HG03045 (cell line): ENCODE results near the gene NR3C1.

Experiments used
- ATAC-seq: cut with Tn5 transposase; IDR thresholded peaks from one replicate; pipeline ENCODE4 v1.9.1; 2021; ENCODE audit warnings: mild to moderate bottlenecking, moderate library complexity; ENCODE audit not compliant: unreplicated experiment

The NR3C1 gene

DNA sequence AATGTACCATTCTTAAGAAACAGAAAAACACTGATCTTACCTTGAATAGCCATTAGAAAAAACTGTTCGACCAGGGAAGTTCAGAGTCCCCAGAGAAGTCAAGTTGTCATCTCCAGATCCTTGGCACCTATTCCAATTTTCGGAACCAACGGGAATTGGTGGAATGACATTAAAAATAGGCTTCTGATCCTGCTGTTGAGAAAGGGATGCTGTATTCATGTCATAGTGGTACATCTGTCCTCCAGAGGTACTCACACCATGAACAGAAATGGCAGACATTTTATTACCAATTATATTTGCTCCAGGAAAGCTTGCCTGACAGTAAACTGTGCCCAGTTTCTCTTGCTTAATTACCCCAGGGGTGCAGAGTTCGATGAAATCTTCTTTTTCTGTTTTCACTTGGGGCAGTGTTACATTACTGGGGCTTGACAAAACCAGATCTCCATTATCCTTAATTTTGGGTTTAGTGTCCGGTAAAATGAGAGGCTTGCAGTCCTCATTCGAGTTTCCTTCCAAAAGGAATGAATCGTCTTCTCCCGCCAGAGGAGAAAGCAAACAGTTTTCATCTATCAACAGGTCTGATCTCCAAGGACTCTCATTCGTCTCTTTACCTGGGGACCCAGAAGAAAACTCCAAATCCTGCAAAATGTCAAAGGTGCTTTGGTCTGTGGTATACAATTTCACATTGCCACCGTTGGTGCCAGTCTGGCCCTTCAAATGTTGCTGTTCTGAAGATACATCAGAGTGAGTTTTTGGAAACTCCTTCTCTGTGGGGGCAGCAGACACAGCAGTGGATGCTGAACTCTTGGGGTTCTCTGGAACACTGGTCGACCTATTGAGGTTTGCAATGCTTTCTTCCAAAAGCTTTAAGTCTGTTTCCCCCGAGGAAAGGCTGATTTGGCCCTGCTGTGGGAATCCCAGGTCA is 3.6 kb downstream of the NR3C1 start:
- ATAC-seq = no peak

DNA sequence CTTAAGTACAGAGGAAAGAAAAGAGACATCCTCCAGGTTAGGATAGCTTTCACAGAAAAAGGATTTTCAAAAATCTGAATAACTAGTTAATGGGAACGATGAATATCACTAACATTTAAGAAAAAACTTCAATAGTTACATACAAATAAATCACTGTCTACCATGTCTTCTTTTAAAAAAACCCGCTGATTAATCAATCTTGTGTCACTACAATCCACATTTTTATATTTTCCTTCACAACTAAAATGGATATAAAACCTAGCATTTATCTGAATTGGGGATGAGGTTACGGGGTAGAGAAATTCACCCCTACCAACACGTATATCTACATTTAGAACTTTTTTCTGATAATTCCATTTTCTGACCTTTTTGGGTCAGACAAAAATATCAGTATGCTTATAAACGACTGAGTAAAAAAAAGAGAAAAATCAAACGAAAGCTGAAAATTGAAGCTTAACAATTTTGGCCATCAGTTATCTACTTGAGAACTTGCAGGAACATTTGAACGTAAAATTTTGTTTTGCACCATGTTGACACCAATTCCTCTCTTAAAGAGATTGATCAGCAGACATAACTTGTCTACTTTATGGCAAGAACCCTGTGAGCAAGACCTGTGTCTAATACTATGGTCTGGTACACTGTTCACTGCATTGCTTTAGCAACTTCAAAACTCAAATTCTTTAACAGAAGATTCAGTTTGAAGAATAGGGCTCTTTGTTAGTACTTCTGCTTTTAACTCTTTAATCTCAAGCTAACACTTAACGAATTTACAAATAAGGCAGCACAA is 4.8 kb downstream of the NR3C1 start:
- no peak for ATAC-seq

DNA sequence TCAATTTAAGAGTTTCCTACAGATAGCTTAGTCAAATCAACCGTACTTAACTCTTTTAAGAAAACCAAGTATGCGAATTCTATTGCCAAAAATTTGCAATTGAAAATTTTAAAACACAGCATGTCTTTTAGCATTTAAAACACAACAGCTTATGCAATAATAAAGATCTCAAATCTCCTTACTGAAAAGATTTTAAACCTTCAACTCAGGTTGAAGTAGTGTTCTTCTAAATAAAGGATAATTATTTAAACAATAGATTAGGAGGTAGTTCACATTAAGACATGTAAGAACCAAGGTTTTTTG is 5.5 kb downstream of the NR3C1 start:
- no peak for ATAC-seq

DNA sequence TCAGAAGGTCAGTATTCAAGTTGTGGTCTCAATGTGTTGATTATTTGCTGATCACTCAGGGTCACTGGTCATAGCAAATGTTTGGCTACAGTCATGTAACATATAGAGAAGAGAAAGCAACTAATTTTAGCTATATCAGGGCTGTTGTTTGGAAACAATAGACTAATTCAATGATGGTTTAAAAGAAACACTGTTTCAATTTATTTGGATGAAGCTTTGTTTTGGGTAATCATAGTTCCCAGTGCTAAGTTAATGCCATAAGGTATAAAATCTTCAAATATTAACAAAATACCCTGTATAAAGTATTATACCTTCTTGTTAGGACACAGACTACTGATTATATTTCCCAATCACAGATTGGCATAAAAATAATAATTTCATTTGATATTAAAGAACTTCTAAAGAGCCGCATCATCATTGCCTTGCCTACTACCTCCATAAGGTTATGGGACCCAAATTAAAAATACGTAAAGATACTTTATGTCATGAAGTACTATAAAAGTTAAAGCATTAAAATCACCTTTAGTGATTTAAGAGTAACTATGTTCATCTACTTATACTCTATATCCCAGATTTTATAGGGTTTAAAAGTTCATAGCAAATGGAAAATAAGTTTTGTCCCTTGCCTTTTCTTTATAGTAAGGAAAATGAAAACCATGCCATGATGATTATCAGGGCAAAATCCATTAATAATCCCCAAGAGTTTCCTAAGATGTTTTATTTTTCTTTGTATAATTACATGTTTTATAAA is 6.0 kb downstream of the NR3C1 start:
- ATAC-seq = no peak

DNA sequence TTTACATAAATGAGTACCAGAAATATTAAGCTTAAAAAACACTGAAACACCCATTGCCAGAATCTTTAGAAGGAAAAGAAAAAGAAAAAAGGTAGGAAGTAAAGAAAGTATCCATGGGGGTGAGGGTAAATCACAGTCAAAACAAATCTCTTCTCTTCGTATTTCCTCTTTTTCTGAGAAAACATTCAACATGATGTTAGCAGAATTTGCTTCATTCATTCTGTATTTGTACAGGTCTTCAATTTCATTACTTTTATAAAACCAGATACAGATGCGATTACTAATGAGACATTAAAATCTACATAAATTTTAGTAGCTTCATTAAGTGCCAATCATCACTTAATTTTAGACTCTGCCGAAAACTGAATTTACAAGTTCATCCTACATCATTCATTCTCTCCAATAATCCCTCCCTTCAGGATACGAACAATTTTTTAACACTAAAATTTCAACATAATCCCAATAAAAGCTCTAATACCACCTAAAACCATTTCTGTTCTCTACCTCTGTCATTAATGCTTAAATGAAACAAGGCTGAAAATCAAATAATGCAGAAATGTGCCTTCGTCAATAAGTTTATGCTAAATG is 7.0 kb downstream of the NR3C1 start:
- ATAC-seq = no peak

DNA sequence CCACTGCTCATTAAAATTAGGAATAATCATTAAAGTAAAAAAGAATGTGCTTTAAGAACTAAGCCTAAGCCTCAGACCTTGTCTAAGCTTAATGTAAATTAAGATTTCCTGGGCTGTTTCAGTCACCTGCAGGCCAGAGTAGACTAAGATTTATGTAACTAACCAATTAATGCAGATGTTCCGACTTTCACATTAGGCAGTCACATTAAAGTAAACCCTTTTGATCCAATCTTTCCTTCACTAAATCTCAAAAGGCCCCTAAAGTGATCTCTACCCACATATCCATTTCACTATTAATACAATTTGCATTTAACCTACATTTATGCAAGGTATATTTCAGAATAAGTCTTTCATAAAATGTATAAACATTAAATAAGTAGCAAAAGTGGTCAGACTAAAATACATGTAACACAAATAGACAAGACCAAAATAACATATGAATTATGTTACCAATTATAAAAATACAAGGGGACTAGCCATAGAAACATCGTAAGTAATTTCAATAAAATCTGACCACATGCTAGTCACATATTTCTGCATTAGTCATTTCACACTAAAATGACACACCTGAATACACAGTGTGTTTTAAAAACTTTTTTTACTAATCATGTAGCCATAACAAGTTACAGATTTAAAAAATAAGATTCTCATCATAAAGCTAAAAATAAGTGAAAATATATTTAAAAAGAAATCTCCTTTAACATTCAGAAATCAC is 7.7 kb downstream of the NR3C1 start:
- no peak for ATAC-seq

DNA sequence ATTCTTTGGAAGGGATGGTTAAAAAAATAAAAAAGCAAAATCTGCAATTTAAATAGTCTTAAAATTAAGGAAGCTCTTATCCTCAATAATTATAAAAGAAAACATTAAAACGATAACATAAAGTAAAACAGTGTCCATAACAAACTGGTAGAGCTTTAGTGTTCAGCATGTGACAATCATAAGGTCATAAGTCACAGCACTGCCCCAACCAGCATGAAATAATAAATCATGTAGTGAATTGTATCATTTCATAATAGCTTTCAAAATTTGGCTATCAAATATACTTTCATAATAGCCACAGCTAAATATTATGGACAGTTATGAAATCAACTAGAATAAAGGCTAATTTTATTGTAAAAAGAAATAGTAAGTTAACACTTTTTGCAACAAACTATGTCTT is 10.0 kb downstream of the NR3C1 start:
- ATAC-seq = no peak

DNA sequence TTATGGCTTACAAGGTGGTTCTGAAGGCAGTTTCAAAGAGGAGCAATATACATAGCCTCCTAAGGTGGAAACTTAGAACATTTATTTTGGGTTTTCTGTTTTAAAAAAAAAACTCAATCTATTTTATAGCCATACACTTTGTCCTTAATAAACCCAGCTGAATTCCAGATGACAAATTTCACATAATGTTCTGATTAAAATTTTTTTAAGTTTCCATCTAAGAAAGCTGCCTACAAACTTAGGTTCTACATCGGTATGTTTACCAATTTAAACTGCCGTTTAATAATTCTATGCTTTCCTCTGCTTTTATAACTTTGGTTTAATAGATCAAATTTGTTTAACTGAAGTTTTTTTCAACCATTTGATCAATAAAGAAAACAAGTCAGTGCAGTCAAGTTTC is 12.5 kb downstream of the NR3C1 start:
- ATAC-seq = no peak

DNA sequence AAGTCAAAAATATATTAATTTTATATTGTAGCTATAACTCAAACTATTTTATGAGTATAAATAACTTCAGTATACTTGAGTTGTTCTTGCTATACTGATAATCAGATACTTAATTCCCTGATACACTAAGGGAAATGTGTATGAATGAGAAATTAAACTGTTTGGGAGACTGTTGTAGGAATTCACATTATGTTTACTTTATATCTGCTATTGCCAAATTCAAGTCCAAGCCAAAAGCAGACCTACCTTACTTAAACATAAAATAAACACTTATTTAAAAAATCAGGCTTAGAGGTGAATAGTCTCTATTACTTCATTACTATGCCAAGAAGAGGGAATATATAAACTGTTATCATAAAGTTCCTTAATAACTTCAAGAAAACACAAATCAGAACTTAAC is 13.2 kb downstream of the NR3C1 start:
- no peak for ATAC-seq

DNA sequence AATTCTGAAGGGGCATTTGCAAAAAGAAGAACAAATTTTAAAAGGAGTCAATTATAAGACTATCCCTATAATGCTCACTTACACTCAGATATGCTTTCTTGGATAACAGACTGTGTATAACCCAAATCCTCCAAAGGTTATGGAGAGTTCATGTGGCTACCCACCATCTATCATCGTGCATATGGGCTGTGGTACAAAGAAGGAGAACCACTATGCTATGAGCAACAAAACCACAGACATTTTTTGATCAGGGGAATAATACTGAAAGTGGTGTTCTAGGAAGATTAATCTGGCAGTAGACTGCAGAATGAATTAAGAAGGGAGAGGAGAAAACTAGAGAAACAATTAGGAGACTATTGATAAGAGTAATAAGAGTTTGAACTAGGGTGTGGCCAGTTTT is 16.8 kb downstream of the NR3C1 start:
- ATAC-seq = no peak

DNA sequence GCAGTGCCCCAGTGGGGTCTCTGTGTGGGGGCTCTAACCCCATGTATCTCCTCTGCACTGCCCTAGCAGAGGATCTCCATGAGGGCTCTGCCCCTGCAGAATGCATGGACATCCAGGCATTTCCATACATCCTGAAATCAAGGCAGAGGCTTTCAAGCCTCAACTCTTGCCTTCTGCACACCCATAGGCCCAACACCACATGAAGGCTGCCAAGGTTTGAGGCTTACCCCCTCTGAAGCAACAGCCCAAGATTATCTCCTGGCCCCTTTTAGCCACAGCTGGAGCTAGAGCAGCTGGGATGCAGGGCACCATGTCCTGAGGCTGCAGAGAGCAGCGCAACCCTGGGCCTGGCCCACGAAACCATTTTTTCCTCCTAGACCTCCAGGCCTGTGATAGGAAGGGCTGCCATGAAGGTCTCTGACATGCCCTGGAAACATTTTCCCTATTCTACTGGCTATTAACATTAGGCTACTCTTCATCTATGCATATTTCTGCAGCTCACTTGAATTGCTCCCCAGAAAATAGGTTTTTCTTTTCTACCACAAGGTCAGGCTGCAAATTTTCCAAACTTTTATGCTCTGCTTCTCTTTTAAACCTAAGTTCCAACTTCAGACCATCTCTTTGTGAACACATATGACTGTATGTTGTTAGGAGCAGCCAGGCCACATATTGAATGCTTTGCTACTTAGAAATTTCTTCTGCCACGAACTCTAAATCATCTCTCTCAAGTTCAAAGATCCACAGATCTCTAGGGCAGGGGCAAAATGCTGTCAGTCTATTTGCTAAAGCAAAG is 18.4 kb downstream of the NR3C1 start:
- ATAC-seq = no peak

DNA sequence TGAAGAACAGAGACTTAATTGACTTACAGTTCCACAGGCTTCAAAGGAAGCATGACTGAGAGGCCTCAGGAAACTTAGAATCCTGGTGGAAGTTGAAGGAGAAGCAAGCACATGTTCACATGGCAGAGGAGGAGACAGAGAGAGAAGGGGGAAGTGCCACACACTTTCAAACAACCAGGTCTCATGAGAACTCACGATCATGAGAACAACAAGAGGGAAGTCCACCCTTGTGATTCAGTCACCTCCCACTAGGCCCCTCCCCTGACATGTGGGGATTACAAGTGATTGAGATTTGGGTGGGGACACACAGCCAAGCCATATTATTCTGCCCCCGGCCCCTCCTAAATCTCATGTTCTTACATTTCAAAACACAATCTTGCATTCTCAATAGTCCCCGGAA is 19.5 kb downstream of the NR3C1 start:
- no peak for ATAC-seq

DNA sequence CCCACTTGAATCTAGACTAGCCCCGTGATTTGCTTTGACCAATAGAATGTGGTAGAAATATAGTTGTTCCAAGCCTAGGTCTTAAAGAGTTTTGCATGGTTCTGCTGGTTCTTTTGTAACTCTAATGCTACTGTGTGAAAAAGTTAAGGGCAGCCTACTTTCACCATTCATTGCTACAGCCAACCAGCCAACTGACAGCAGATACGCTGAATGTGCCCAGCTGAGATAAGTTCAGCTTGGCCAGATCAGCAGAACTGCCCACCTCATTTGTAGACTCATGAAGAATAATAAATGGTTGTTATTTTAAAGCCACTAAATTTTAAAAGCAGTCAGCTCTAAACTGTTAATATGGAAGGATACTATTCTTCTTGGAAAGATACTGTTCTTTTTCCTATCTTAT is 23.9 kb downstream of the NR3C1 start:
- ATAC-seq = no peak

DNA sequence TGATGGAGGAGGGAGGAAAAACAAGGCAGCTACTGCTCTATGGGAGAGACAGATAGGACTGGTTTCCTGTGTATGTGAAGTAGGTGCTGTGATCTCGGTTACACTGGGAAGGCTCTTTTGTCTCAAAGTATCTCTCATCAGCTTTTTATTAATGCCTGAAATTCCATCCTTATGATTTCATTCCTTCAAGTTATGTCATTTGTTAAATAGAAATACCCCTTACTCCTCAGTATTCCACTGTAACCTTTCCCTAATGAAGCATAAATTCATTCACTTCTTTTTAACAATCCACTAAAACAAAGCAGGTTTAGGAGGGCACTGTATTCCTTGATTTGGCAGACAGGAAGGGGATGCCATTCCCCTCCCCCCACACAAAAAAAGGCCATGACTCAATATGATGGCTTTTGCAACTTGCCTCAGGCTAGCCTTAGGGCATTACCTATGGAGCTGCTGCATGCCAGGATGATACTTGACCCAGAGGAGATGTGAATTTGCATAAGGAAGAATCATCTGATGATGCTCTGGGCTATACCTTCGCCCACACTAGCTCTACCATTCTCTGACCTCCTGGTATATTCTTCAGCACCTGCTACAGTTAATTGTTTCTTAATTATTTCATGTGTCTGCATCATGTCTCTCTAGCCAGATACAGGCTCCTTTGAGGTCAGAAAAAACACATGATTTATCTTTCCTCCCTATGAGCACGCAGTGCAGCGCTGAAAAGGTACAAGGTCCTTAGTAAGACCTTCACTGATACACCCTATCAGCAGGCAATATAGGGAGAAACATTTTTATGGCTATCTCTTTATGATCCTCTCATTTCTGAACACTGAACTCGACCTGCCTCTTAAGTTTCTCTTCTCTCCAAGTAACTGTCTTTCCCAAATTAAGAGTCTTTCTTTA is 26.3 kb downstream of the NR3C1 start:
- ATAC-seq = no peak

DNA sequence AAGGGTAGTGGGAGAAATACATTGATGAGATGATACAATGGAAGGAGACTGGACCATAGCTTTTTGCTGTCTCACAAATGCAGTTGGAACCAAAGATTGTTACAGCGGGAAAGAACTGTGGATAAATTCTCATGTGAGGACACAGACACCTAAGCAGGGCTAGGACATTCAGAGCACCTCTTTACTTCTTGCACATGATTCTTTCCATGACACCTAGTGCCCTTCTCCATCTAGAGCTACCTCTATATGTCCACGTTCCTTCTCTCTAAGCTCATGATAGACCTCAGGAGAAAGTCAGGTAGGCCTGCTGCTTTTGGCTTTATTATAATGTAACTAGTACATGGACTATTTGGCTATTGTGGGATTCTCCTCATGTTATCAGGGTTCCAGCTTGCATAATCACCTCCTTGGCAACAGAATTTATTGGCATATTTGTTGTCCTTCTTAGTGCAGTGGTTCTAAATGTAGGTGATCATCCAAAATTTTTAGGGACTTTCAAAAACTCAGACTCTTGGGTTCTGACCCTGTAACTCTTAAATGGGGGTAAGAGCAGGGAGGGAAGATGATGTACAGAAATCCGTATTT is 27.2 kb downstream of the NR3C1 start:
- ATAC-seq = no peak

DNA sequence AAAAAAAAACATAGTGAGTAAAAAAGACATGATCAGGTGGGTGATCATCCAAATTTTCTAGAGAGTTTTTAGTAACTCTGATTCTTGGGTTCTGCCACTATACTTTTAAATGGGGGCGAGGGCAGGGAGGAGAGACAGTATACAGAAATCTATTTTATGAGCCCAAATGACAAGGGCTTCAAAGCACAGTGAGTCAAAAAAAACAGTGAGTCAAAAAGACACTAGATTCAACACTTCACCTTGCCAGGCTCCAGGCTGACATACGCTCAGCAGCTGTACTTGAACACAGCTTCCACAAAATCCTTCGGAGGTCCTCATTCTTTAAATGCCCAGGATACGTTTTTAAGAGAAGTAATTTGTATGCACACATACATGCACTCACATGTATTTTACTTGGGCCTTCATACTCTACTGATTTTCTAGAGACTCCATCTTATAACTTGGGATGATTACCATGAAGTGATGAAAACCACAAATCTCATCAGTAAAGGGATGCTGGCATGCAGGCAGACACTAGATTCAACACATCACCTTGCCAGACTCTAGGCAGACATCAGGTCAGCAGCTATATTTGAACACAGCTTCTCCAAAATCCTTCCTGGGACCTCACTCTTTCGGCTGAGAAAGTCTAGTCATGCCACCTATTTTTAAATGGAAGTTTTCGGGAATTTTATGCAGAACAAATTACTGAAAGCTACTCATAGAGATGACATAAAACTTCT is 28.8 kb downstream of the NR3C1 start:
- ATAC-seq = no peak

DNA sequence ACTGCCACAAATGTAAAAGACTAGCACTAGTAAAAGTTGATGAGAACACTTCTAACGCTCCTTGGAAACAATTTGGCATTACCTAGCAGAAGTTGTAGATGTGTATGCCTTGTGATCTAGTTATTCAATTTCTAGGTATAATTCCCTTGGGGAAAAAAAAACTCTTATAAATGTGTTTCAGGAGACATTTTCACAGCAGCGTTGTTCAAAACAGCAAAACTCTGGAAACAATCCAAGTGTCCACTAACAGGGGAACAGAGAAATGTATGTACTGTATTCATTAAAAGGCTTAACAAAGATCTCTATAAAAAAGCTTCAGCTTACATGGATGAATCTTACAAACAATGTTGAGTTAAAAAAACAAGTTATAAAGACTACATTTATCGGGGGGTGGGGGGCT is 30.4 kb downstream of the NR3C1 start:
- no peak for ATAC-seq
